Cerebellar cortex (tissue), 1 donor: ENCODE measurements around the gene CLCA1.
A peak's percentile ranks its signal among the peaks of the same experiment; 100 is the strongest.

Experiments
- DNase-seq: peaks from one replicate; pipeline ENCODE4 v3.0.0-alpha.2; 2015; ENCODE audit warnings: low spot score

Gene CLCA1

DNA sequence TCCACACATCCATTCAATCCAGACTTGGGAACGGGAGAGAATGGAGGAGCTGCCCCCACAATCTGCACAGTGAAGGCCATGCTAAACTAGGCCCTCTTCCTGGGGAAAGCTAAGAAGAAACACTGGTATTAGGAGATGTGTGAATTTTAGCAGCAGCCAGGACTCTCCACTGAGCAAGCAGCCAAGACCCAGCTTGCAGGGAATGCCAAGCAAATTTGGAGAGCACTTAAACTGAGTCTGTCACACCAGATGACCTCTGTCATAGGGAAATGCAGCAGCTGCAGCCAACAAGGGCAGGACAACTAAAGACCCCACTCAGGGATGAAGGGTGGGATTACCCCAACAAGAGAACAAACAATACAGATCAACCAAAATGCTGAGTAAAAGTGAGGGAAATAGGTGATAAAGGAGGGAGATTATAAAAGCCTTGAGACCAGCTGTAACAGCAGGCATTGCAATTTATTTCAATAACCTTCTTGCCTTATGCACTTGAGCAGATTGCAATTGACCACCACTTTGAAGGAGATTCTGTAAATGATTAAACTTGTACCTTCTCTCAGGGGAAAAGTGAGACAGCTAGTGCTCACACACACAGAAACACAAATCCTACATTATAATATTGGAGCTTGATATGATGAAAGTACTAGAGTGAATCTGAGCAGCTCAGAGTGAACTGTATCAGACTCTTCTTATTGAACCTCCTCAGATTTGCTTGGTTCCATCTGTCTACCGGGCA is 2.5 kb upstream of the CLCA1 start:
- DNase-seq: no peak

DNA sequence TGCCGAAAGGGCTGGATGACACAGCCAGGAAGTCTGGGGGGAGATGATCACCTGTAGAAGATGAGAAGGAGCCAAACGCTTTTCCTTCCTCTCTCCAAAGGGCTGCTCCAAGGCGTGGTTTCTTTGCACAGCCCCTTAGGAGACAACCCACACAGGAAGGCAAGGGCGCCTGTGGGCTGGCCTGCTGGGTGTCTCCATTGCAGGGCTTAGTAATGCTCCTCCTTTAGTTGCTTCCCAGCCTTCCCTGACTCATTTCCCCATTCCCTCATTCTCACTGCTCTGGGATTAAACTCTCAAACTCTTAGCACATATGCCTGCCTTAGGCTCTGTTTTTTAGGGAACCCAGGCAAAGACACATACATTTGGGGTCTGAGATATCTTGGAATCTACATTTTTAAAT is 1.7 kb upstream of the CLCA1 start:
- no peak for DNase-seq

DNA sequence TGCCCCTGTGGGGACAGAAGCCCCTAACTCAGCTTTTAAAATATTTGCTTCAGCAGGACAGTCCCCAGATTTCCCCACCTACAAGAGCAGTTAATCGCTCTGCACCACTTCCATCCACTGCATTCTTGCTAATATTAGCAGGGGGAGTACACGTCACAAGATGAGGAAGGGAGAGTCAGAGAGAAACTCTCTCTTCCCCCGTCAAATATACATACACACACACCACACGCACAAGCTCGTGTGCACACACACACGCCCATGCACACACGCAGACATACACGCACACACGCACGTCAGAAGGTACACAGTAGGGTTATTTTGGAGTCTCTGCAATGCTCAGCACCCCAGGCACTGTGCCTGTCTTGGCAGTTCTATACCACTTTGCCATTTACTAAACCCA is 2.1 kb downstream of the CLCA1 start:
- DNase-seq: no peak

DNA sequence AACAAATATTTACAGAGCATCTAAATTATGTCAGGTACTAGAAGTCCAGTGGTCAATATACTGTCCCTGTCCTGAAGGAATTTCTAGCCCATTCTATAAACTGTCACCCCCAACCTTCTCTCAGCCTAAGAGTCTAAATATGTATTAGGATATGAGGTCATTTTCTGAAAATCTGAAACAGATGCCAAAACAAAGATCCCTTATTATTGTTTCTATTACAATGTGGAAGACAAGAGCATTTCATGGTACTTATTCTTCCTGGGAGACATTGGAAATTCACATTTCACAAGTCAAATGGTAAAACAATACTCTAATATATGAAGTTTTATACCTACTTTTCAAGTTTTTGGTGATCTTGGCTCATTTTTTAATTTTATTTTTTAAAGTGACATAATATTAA is 2.6 kb downstream of the CLCA1 start:
- DNase-seq: no peak

DNA sequence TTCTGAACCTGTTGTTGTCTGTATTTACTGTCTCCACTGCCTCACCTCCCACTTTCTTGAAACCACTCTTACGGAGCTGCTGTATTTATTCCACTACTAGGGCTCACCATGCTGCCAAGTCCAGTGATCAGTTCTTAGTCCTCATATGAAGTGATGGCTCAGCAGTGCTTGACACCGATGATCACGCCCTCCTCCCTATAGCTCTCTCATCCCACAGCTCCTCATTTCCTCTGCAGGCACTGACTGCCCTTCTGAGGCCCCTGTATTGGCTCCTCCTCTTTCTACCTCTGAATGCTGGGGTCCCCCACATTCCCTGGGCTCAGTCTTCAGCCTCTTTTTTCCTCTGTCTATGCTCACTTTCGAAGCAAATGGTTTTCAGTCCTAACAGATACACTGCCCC is 3.4 kb downstream of the CLCA1 start:
- no peak for DNase-seq

DNA sequence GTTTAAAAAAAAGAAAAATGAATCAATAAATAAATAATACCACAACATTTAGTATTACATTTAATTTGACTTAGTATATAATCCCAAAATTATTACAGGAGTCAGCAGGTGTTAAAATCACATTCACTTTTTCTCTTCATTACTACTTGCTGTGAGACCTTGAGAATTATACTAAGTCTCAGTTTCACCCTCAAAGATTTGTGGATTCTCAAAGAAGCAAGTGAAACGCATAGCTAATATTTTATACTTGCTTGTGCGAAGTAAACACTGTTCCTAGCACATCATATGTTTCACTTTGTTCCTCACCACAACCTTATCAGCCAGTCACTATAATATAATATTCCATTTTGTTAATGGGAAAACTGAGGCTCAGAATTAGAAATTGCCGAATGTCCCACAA is 4.0 kb downstream of the CLCA1 start:
- DNase-seq: no peak

DNA sequence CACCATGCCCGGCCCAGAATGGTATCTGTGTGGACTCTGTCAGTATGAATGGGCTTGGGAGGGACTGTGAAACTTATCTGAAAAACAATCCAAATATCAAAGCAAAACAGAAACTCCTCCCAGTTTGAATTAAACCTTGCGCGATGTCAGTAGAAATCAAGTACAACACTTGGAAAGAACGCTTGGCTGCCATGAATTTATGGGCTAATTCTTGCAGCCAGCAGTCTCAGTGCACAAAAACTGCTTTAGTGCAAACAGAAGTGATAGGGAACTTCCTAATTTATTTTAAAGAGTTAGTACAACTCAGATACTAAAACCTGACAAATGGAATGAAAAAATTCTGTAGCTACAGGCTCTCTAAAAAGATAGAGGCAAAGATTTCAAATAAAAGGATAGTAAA is 8.5 kb downstream of the CLCA1 start:
- DNase-seq: no peak

DNA sequence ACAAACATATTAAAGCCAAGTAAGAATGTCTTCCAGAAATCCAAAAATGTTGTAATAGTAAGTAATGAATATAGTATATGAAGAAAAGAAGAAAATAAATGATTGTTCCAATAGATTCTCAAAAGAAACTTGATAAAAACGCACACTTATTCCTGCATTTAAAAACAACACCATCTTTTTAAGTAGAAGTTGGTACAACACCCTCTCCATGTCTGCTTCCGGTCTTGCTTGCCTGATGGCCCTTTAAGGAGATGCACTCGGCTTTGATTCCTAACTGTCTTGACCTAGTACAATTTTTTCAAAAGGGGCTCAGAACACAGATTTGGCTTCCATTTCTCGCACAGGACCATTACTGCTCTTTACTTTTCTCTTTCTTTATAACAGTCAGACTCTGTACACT is 9.0 kb downstream of the CLCA1 start:
- DNase-seq: no peak

DNA sequence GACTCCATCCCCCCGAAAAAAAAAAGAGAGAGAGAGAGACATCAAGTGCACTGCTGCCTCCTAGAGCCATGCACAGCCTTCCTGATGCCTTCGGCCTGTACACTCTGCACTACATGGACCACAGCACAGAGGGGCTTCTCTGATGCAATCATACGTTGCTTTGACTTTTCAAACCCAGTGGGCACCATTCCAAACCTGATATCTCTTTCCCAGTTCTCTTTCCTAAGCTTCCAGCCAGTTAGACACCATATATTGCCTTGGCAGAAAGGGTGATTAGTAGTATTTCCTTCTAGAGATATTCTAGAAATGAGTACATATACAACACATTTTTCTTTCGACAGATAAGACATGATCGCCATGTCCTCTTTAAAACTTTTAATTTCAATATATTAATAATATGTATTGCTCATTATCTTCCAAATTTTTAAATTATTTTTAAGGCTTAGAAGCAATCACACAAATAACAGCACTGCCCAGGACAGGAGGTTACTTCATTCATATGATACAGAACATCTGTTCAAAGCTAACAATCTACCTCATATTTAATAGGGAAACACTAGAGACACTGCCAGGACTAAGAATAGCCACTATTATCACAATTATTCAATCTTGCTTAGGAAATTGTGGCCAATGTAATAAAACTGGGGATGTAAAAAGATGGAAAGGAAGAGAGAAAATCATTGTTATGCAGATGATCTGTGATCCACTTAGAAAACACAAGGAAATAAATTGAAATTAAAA is 9.9 kb downstream of the CLCA1 start:
- DNase-seq: no peak

DNA sequence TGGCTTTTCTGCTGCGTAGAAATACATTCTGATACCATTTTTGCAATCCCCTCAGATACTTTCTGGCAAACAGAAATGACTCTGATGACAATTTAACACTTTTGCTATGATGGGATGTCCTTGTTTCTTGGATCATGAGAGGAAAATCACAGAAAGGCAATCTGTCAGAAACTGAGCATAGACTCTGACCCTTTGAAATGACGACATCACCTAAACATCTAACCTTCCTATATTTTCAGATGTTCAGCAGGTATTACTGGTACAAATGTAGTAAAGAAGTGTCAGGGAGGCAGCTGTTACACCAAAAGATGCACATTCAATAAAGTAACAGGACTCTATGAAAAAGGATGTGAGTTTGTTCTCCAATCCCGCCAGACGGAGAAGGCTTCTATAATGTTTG is 13.2 kb downstream of the CLCA1 start:
- DNase-seq: no peak

DNA sequence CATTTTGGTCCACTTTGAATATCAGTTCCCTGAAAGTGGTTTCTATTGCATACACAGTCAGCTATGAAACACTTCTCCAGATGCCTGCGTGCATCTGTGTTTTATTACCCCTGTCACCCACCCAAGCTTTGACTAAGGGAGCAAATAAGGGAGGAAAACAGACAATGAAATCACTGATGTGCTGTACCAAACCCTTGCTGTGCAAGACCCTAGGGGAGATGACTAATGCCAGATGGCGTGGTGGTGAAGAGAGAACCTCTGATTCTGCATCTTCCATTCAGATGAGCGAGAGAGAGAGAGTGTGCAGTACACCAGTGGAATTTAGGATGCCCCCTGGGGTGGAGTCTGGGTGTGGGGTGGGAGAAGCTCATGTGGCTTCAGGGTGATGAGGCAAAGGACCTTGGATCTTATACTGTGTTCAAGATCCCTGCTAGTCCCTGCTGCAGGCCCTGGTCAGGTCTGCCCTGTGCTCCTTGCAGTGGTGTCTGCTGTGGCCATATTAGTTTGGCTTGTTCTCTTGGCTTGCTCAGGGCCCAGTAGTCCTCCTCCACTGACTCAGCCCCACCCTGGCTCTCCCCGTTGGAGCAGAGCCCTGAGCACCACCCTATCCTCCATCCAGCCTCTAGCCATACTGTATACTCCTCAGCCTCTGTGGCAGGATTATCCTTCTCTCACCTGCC is 18.5 kb downstream of the CLCA1 start:
- no peak for DNase-seq

DNA sequence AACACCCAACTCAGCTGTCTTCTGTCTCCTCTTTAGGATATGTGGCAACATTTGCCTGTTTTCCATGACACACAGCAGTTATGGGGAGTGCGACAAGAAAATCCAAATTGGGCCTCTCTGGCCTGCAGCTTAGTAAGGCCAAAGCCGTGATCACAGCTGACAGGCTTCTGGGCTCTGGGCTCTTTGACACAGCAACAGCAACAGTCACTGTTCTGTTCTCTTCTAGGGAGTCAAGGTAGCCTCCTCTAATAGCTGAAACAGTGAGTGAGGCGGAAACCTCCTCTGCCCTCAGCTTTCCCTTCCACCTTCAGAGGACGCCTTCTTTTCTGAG is 19.0 kb downstream of the CLCA1 start:
- DNase-seq: no peak

DNA sequence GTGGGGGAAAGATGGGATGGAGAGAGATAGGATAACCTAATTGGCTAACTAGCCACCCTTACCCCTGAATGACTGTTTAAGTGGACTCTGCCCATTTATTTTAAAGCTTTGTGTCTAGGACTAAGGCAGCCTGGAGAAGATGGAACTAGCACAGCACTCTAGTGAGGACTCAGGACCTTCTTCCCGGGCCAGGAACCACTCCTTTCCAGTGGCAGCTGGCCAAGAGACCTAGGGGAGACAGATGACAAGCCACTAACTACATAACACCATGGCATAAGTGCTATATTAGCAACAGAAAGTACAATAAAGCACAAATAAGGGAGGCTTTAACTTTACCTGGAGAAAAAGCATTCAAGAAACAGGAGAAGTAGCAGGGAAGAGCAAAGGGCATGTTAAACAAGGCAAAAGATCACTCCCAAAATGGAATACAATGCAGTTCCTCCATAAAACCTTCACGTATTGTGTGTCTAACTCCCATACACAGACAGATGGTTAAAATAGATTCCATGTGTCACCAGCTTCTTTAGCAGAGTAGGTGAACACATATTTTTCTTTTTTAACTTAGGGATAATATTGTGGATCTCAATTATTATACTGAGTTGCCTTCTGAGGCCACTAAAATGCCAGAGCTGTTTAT is 20.6 kb downstream of the CLCA1 start:
- DNase-seq: no peak

DNA sequence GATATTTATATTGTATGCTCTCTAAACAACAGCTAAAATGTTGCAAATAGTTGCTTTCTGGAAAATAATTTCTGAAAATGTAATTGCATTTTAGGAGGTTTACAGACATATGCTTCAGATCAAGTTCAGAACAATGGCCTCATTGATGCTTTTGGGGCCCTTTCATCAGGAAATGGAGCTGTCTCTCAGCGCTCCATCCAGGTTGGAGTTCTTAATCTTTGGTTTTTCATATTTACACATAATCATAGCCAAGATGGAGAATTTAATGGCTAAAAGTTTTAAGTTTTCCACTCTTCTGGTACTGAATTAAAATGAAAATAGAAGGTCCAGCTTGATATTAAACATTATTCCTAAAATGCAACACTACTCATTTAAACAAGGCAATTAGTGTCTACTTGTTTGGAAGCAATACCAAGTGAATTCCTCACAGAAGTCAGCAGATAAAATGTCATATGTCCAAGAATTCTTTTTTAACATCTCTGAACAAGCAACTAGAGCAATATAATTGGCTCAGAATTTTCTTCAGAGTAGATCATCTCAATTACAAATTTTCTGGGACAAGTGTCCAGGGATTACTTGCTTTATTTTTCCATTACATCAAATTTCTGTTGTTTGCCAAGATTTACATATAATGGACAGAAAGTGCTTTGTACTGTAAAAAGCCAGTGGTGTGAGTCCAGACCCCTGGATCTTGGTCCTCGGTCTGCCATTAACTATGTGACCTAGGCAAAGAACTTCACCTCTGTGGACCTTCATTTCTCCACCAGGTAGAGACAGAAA is 22.6 kb downstream of the CLCA1 start:
- no peak for DNase-seq

DNA sequence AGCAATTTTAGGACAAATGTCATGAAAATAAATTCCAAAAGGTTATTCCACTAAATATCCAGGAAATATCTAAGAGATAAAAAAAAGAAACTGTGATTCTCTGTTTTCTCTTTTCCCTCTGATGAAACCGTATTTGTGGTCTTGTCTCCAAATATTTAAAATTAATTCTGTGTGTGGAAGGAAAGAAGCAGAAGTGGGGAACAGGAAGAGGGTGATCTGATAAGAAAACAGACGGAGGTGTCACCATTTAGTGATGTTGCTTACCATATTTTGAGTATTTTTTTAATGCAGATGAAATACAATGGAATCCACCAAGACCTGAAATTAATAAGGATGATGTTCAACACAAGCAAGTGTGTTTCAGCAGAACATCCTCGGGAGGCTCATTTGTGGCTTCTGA is 29.6 kb downstream of the CLCA1 start:
- DNase-seq: no peak

DNA sequence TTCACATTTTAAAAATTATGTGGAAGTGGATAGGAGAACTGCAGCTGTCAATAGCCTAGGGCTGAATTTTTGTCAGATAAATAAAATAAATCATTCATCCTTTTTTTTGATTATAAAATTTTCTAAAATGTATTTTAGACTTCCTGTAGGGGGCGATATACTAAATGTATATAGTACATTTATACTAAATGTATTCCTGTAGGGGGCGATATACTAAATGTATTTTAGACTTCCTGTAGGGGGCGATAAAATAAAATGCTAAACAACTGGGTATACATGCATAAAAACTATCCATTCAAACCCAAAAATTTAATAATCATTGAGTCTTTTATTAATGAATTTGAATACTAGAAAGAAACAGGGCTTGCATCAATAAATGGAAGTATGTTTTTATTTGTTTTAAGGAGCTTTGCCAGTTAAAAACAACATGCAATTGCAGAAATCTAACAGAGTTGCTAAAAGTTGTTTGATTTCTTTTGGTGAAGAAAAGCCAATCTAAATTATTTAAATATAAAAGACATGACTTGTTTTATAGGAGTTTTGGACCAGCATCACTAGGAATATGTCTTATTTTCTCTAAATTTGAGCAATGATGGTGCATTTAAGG is 31.4 kb downstream of the CLCA1 start:
- no peak for DNase-seq

DNA sequence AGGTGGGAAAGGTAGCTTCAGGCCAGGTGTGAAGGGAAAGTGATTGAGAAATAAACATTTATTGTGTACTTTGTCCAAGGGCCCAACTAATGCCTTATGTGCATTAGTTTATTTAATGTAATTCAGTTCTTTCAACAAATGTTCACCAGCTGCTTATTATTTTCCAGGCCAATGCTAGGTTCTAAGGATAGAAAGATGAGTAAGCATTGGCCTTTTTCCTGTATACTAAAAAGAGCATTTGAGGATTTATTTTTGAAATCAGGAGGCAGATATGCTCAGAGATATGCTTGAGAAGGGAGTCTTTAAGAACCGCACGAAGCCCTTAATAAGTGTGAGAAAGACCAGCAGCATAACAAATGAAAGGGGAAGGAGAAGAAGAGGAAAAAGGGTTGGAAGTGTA is 32.0 kb downstream of the CLCA1 start:
- peak; percentile 60 for DNase-seq

DNA sequence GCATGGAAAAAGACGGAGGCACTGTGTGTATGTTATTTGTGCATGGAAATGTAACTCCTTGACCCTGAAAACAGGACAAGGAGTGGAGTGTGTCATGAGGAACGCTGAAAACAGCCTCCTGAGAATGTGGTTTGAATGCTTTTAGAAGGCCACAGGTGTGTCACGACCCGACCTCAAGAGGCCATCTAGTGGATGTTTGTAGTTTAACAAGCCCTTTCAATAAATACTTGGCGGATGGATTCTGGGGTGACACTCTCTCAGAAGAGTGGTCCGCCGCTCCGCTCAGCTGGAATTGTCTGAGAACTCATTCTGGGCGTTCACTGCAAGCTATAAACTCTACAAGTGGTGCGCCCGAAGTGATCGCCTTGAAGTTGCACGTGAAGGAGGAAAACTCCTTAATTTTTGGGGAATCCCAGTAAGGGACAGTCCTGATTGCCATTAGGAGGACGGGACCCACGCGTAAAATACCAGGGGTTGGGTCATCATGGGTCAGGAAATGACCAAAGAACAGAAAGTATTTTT is 33.5 kb downstream of the CLCA1 start:
- peak; percentile 14 for DNase-seq

DNA sequence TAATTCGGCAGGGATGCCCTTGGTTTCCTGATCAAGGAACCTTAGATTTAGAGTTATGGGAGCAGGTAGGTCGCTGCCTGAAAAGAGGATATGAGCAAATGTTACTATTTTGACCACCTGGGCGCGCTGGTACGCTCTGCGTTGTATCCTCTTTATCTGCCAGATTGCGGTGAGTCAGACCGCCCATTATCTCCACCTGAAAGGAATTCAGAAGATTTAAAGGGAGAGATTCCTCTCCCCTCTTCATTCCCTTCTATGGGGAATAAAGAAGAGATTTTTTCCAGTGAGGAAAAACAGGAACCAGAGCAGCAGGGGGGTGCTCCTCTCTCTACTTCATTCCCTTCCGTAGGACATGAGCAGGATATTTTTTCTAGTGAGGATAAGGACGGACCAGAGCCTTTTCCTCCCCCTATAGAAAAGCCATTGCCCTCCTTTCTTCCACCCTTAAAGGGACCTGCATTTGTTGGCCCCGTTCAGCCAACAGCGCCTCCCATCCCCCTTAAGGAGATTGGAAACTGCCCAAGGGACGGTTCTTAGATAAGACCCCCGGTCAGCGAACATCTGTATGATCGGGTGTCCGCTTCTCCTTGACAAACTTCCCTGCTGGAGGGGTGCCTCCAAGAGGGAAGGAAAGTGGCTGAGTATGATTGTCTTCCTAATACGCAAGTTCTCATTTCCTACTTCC is 34.1 kb downstream of the CLCA1 start:
- DNase-seq: peak; percentile 42

DNA sequence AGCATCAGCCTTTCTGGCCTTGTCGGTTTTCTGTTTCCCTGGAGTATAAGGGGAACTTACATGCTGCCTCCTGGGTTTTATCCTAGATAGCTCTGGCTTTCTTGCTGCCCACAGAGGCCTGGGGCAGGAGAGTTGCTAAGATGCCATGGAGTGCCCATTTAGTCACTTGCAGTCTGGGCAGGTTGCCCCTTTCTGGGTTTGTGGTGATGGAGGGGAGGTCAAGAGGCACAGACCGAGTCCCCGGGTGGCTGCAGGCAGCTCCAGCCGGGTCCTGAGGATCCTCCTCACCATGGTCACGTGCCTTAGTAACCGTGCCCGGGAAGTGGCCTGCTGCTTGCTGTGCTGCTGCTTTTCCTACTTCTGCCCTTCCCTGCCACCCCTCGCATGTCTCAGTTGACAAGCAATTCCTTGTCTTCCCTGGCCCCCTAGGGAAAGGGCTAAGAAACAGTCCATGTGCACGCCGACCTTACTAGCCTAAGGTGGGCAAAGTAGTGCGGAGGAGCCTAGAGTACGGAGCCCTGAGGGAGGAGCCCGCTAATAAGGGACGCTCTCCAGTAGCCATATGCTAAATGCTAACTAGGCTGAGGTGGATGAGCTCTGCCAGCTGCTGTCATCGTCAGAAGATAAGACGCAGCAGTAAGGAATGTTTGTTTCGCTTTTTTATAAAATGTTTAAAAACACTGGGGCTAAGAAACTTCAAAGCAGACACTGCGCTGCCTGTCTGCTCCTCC is 34.8 kb downstream of the CLCA1 start:
- peak; percentile 43 for DNase-seq
